Left ventricle myocardium inferior (tissue), 1 donor: ENCODE measurements around the gene LAT. TPM values are rescaled to one million over a fixed set of nuclear protein-coding genes. Genes with fewer than 3 reads are reported as not detected.
"Not testable (repeated sequence)": the region's sequence is repeated elsewhere in the genome, so short reads cannot be mapped to it uniquely, and the experiment has no call there.

Experiments used
- DNase-seq: peaks from one replicate; pipeline ENCODE4 v3.0.0-alpha.2; 2020
- H3K27ac ChIP-seq: fragments of 200-600 bp; replicated peaks from 2 replicates; pipeline ENCODE4 v1.8.0; 2021
- H3K27me3 ChIP-seq: fragments of 200-600 bp; 2 replicates; pipeline ENCODE4 v1.8.0; 2021; ENCODE audit warnings: low read depth
- H3K36me3 ChIP-seq: fragments of 200-600 bp; 2 replicates; pipeline ENCODE4 v1.8.0; 2021
- H3K4me1 ChIP-seq: fragments of 200-600 bp; 2 replicates; pipeline ENCODE4 v1.8.0; 2021
- H3K4me3 ChIP-seq: fragments of 200-600 bp; 2 replicates; pipeline ENCODE4 v1.8.0; 2021; ENCODE audit warnings: mild to moderate bottlenecking, moderate library complexity
- H3K9me3 ChIP-seq: fragments of 200-600 bp; replicated peaks from 2 replicates; pipeline ENCODE4 v1.8.0; 2021
- CTCF ChIP-seq: fragments of 200-600 bp; IDR thresholded peaks from 2 replicates; pipeline ENCODE4 v1.8.0; 2021; ENCODE audit warnings: antibody characterized with exemption, mild to moderate bottlenecking, borderline replicate concordance
- intact Hi-C: fragments of 100-400 bp; cut with micrococcal nuclease; formaldehyde crosslinking; loops from one replicate; pipeline ENCODE4 v1.11.0; 2022
- total RNA-seq: library from RNA; stranded (reverse); fragmentation: NEBNext Ultra II Directional; extraction: Animal tissue kit (Norgen Biotek cat#: 25700); gene quantifications from one replicate; pipeline ENCODE4 v1.2.1, GENCODE V29; 2021
- donor health status: DM: no; HTN: yes; CAD: no; lungs with severe emphysema.

LAT gene
- total RNA-seq, 1 donor from 2014 or later, result 0.93 TPM

- intact Hi-C loops, result no loop called here
- no peak overlapping the region for H3K27ac ChIP-seq
- H3K4me3 ChIP-seq, result no peak overlapping the region
- peaks cover 26% of the 10 kb centered on the region for H3K36me3 ChIP-seq
- peaks cover 12% of the 10 kb centered on the region for H3K9me3 ChIP-seq
- no peaks in the 10 kb centered on the region for H3K4me1 ChIP-seq
- no peak for TF ChIP-seq CTCF
- no peak for DNase-seq
- H3K27me3 ChIP-seq, result peaks cover 12% of the 10 kb centered on the region
These were observed 5.7 kb downstream of the LAT start for GRCh38 chr16:28990375-28991040.

DNA sequence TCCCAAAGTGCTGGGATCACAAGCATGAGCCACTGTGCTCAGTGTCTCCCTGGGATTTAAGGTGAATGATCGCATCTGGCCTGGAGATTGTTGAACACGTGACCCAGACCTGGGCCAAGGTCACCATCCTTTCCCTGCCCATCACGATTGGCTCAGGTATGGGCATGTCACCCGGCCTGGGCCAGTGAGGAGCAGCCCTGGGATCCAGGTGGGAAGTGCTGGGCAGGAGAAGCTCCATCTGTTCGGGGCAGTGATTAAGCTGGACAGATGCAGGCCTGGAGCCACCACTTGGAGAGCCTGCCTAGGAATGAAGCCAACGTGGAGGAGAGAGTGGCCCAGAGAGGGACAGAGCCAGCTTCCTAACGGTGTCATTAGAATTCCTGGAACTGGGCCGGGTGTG lies 6.8 kb downstream of the LAT start:
- Histone ChIP-seq H3K9me3 (peaks cover 9% of the 10 kb centered on the region), H3K36me3 (peaks cover 16% of the 10 kb centered on the region), H3K27me3 (peaks cover 22% of the 10 kb centered on the region), H3K4me3 (no peak overlapping the region), H3K27ac (no peak overlapping the region), H3K4me1 (no peaks in the 10 kb centered on the region)
- no peak for TF ChIP-seq CTCF
- DNase-seq, result no peak
- intact Hi-C loops, result no loop called here

DNA sequence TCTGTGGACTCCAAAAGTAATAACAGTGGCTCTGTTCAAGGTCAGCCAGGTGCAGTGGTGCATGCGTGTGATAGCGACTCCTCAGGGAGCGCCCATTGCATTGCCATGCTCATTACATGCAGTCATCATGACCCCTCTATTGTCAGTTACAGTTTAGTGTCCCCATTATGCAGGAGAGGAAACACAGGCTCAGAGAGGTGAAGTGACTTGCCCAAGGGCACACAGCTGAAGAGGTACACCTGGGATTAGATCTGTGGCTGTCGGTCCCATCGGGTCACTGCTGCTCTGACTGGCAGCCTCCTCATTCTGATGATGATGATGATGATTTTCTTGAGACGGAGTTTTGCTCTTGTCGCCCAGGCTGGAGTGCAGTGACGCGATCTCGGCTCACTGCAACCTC lies 7.6 kb downstream of the LAT start:
- Histone ChIP-seq H3K27ac (no peak overlapping the region), H3K4me3 (no peak overlapping the region), H3K36me3 (peaks cover 8% of the 10 kb centered on the region), H3K9me3 (peaks cover 1% of the 10 kb centered on the region), H3K27me3 (peaks cover 29% of the 10 kb centered on the region), H3K4me1 (no peaks in the 10 kb centered on the region)
- intact Hi-C loops, result no loop called here
- DNase-seq, result no peak
- no peak for TF ChIP-seq CTCF

DNA sequence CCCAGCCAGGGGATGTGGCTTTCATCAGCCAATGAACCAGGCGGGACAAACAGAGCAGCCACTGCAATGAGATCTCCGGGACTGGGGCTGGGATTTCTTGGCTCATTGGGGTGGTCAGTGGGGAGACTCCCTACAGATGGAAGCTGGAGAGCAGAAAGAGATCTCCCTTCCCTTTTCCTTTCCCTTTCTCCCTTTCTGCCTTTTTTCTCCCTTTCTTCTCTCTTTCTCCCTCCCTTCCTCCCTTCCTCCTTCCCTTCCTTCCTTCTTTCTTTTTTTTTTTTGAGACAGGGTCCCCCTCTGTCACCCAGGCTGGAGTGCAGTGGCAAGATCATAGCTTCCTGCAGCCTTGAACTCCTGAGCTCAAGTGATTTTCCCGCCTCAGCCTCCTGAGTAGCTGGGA lies 14.0 kb downstream of the LAT start:
- Histone ChIP-seq H3K9me3 (no peaks in the 10 kb centered on the region), H3K4me1 (no peaks in the 10 kb centered on the region), H3K36me3 (no peaks in the 10 kb centered on the region), H3K27ac (no peak overlapping the region), H3K27me3 (peaks cover 41% of the 10 kb centered on the region), H3K4me3 (no peak overlapping the region)
- intact Hi-C loops, result no loop called here
- DNase-seq, result no peak
- no peak for TF ChIP-seq CTCF

DNA sequence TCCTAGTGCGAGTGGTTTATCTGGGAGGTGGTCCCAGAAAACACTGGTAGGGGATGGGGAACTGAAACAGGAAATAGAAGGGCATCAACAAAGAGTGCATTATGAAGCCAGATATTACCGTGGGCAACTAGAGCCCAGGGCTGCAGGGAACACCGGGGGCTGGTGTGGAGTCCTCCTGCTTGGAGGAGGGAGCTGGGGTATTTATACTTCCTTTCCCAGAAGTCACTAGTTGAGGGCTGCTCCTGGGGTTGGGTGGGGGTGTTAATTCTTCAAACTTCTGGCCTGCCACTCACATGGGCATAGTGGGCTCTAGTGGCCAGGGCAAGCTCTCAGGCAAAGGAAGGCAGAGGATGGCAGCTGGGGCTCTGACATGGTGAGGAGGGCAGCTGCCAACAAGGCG lies 14.7 kb downstream of the LAT start:
- Histone ChIP-seq H3K27ac (no peak overlapping the region), H3K4me3 (no peak overlapping the region), H3K4me1 (no peaks in the 10 kb centered on the region), H3K27me3 (peaks cover 37% of the 10 kb centered on the region), H3K36me3 (no peaks in the 10 kb centered on the region), H3K9me3 (no peaks in the 10 kb centered on the region)
- intact Hi-C loops, result no loop called here
- TF ChIP-seq CTCF, result no peak
- DNase-seq, result no peak

DNA sequence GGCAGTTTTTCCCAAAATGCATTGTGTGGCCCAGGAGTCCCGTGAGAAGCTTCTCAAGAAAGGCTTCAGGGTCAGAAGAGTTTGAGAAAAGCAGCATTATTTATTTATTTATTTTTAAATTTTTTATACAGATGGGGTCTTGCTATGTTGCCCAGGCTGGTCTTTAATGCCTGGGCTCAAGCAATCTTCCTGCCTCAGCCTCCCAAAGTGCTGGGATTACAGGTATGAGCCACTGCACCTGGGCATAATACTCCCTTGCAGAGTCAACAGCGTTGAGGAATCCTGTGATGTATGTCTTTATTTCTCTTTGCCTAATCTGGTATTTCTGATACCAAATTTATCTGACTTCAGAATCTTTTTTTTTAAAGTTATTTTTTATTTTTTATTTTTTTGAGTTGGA lies 15.2 kb downstream of the LAT start:
- Histone ChIP-seq H3K4me1 (no peaks in the 10 kb centered on the region), H3K27ac (no peak overlapping the region), H3K9me3 (no peaks in the 10 kb centered on the region), H3K36me3 (no peaks in the 10 kb centered on the region), H3K4me3 (no peak overlapping the region), H3K27me3 (peaks cover 34% of the 10 kb centered on the region)
- TF ChIP-seq CTCF, result no peak
- DNase-seq, result no peak
- intact Hi-C loops, result no loop called here

- H3K9me3 ChIP-seq, H3K36me3 ChIP-seq, intact Hi-C loops, H3K4me3 ChIP-seq, H3K4me1 ChIP-seq, H3K27ac ChIP-seq, DNase-seq: not testable (repeated sequence)
- peaks cover 18% of the 10 kb centered on the region for H3K27me3 ChIP-seq
These were observed 19.8 kb downstream of the LAT start for GRCh38 chr16:29004496-29005139.
